ENCODE measurements around the gene DNAH9. TPM values are rescaled to one million over a fixed set of nuclear protein-coding genes. Genes with fewer than 3 reads are reported as not detected.
"Not testable (repeated sequence)": the region's sequence is repeated elsewhere in the genome, so short reads cannot be mapped to it uniquely, and the experiment has no call there.

The DNAH9 gene
- polyA plus RNA-seq, 1 donor from 2014 or later, result 2.0 TPM

DNA sequence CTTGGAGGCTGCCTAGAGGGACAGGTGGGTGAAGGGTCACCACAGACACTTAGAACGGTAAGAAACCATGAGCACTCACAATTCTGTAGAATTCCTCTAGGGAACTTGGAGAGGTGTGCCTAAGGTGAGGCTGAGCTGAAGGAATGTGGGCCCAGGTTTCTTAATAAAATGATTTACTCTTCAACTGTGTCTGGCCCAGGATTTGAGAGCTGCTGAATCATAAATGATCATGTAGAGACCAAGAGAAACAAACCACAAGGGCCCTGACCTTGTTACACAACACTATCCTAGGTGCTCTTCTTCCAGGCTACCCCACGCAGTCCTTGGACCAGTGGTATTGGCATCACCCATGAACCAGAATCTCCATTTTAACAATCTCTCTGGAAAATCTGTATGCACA, 371.3 kb downstream of the DNAH9 start:
- TF ChIP-seq EZH2 (IDR thresholded peaks at IDR 0.05; ENCODE audit: borderline replicate concordance, insufficient read depth, low read length, poor library complexity, severe bottlenecking), result no peak
- no peak for TF ChIP-seq MXI1 (conservative IDR thresholded peaks at IDR 0.05; ENCODE audit: poor library complexity, severe bottlenecking)
- no peak for TF ChIP-seq RAD21 (conservative IDR thresholded peaks at IDR 0.05)
- TF ChIP-seq, protein P1, sequence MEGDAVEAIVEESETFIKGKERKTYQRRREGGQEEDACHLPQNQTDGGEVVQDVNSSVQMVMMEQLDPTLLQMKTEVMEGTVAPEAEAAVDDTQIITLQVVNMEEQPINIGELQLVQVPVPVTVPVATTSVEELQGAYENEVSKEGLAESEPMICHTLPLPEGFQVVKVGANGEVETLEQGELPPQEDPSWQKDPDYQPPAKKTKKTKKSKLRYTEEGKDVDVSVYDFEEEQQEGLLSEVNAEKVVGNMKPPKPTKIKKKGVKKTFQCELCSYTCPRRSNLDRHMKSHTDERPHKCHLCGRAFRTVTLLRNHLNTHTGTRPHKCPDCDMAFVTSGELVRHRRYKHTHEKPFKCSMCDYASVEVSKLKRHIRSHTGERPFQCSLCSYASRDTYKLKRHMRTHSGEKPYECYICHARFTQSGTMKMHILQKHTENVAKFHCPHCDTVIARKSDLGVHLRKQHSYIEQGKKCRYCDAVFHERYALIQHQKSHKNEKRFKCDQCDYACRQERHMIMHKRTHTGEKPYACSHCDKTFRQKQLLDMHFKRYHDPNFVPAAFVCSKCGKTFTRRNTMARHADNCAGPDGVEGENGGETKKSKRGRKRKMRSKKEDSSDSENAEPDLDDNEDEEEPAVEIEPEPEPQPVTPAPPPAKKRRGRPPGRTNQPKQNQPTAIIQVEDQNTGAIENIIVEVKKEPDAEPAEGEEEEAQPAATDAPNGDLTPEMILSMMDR (IDR thresholded peaks at IDR 0.05; ENCODE audit: poor library complexity, severe bottlenecking), result no peak
- no peak for TF ChIP-seq TAF1 (IDR thresholded peaks at IDR 0.05; ENCODE audit: low read depth)
- TF ChIP-seq, protein P2, sequence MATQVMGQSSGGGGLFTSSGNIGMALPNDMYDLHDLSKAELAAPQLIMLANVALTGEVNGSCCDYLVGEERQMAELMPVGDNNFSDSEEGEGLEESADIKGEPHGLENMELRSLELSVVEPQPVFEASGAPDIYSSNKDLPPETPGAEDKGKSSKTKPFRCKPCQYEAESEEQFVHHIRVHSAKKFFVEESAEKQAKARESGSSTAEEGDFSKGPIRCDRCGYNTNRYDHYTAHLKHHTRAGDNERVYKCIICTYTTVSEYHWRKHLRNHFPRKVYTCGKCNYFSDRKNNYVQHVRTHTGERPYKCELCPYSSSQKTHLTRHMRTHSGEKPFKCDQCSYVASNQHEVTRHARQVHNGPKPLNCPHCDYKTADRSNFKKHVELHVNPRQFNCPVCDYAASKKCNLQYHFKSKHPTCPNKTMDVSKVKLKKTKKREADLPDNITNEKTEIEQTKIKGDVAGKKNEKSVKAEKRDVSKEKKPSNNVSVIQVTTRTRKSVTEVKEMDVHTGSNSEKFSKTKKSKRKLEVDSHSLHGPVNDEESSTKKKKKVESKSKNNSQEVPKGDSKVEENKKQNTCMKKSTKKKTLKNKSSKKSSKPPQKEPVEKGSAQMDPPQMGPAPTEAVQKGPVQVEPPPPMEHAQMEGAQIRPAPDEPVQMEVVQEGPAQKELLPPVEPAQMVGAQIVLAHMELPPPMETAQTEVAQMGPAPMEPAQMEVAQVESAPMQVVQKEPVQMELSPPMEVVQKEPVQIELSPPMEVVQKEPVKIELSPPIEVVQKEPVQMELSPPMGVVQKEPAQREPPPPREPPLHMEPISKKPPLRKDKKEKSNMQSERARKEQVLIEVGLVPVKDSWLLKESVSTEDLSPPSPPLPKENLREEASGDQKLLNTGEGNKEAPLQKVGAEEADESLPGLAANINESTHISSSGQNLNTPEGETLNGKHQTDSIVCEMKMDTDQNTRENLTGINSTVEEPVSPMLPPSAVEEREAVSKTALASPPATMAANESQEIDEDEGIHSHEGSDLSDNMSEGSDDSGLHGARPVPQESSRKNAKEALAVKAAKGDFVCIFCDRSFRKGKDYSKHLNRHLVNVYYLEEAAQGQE (IDR thresholded peaks at IDR 0.05; ENCODE audit: borderline replicate concordance), result no peak
- no peak for TF ChIP-seq EP300 (conservative IDR thresholded peaks at IDR 0.05; ENCODE audit: poor library complexity, severe bottlenecking)
- no peak for TF ChIP-seq POLR2AphosphoS5 (IDR thresholded peaks at IDR 0.05)
- no peak for TF ChIP-seq SMC3 (conservative IDR thresholded peaks at IDR 0.05; ENCODE audit: poor library complexity)
- no peaks in the 10 kb centered on the region for H3K36me3 ChIP-seq (ENCODE audit: insufficient read depth, low read length)
- H3F3A ChIP-seq (ENCODE audit: insufficient read depth, low read length, poor library complexity, severe bottlenecking), result no peaks in the 10 kb centered on the region
- H3K27me3 ChIP-seq (ENCODE audit: insufficient read depth, low read depth, low read length), result no peaks in the 10 kb centered on the region
- H3K9me3 ChIP-seq (ENCODE audit: low read length), result peaks cover 9% of the 10 kb centered on the region
- H3K9me2 ChIP-seq (ENCODE audit: insufficient read depth, low read length), result no peaks in the 10 kb centered on the region
- H3K9ac ChIP-seq (ENCODE audit: low read length), result no peak overlapping the region
- no peak overlapping the region for H3K27ac ChIP-seq (ENCODE audit: low read length)
- H3K4me3 ChIP-seq (ENCODE audit: low read length), result no peak overlapping the region
- H3K79me2 ChIP-seq (replicated peaks; ENCODE audit: insufficient read depth, low read length), result no peaks in the 10 kb centered on the region
- no peak overlapping the region for H2AFZ ChIP-seq (ENCODE audit: low read depth, low read length)
- H4K20me1 ChIP-seq (ENCODE audit: insufficient read depth), result no peaks in the 10 kb centered on the region
- H3K4me2 ChIP-seq (ENCODE audit: low read length), result no peak overlapping the region

DNA sequence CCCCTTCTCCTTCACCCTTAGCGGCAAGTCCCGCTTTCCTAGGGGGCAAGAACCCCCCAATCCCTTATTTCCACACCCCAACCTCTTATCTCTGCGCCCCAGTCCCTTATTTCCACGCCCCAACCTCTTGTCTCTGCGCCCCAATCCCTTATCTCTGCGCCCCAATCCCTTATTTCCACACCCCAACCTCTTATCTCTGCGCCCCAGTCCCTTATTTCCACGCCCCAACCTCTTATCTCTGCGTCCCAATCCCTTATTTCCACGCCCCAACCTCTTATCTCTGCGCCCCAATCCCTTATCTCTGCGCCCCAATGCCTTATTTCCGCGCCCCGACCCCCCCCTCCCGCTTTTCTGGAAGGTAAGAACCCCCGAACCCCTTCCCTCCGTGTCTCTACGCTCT, 374.5 kb downstream of the DNAH9 start:
- not testable (repeated sequence) for H3K9me3 ChIP-seq (ENCODE audit: low read length); H3K4me3 ChIP-seq (ENCODE audit: low read length); H2AFZ ChIP-seq (ENCODE audit: low read depth, low read length); H3K9me2 ChIP-seq (ENCODE audit: insufficient read depth, low read length); H3K27me3 ChIP-seq (ENCODE audit: insufficient read depth, low read depth, low read length); H3K36me3 ChIP-seq (ENCODE audit: insufficient read depth, low read length); H3K27ac ChIP-seq (ENCODE audit: low read length); H4K20me1 ChIP-seq (ENCODE audit: insufficient read depth); H3K79me2 ChIP-seq (replicated peaks; ENCODE audit: insufficient read depth, low read length); H3K9ac ChIP-seq (ENCODE audit: low read length); H3K4me2 ChIP-seq (ENCODE audit: low read length); H3F3A ChIP-seq (ENCODE audit: insufficient read depth, low read length, poor library complexity, severe bottlenecking)

DNA sequence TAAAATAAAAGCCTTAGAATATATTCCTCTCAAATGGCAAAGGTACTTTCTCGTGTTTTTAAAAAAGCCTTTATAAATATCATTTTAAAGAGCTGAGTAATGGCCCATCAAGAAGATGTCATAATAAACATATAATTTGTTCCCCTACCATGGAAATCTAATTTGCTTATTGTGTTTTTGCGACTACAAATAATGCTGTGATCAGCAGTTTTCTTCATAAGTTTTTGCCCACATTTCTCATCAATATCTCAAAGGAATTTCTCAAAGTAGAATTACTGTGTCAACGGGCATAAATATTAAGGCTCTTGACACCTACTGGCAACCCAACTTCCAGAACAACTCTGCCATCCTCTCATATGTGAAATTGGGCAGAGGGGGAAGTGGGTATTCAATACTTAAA, 381.5 kb downstream of the DNAH9 start:
- H3K9me2 ChIP-seq (ENCODE audit: insufficient read depth, low read length), result no peaks in the 10 kb centered on the region
- no peaks in the 10 kb centered on the region for H3K9me3 ChIP-seq (ENCODE audit: low read length)
- H3K27ac ChIP-seq (ENCODE audit: low read length), result no peak overlapping the region
- H4K20me1 ChIP-seq (ENCODE audit: insufficient read depth), result no peaks in the 10 kb centered on the region
- H3K79me2 ChIP-seq (replicated peaks; ENCODE audit: insufficient read depth, low read length), result no peaks in the 10 kb centered on the region
- H3K9ac ChIP-seq (ENCODE audit: low read length), result no peak overlapping the region
- H3K27me3 ChIP-seq (ENCODE audit: insufficient read depth, low read depth, low read length), result no peaks in the 10 kb centered on the region
- peaks cover 4% of the 10 kb centered on the region for H3K36me3 ChIP-seq (ENCODE audit: insufficient read depth, low read length)
- TF ChIP-seq, protein P1 (IDR thresholded peaks at IDR 0.05; ENCODE audit: poor library complexity, severe bottlenecking), result no peak
- TF ChIP-seq, protein P2 (IDR thresholded peaks at IDR 0.05; ENCODE audit: borderline replicate concordance), result no peak
- TF ChIP-seq POLR2AphosphoS5 (IDR thresholded peaks at IDR 0.05) (no peak), MXI1 (conservative IDR thresholded peaks at IDR 0.05; ENCODE audit: poor library complexity, severe bottlenecking) (no peak), TAF1 (IDR thresholded peaks at IDR 0.05; ENCODE audit: low read depth) (no peak)
- no peak overlapping the region for H2AFZ ChIP-seq (ENCODE audit: low read depth, low read length)
- no peak overlapping the region for H3K4me3 ChIP-seq (ENCODE audit: low read length)
- H3F3A ChIP-seq (ENCODE audit: insufficient read depth, low read length, poor library complexity, severe bottlenecking), result no peaks in the 10 kb centered on the region
- no peak overlapping the region for H3K4me2 ChIP-seq (ENCODE audit: low read length)

Measured in neural cell (in vitro differentiated cells).